ENCODE measurements around the gene PIP4P1. TPM values are rescaled to one million over a fixed set of nuclear protein-coding genes. Genes with fewer than 3 reads are reported as not detected.
A peak's percentile ranks its signal among the peaks of the same experiment; 100 is the strongest.

The PIP4P1 gene
- total RNA-seq, 1 donor from 2014 or later: 40.2 TPM

- DNase-seq (no peak), ATAC-seq (no peak)
- no peak overlapping the region for H3K27ac ChIP-seq
- TF ChIP-seq CTCF (IDR thresholded peaks at IDR 0.05): no peak
- no peak overlapping the region for H3K4me3 ChIP-seq
- no peaks in the 10 kb centered on the region for H3K36me3 ChIP-seq
- no peaks in the 10 kb centered on the region for H3K9me3 ChIP-seq
- H3K27me3 ChIP-seq: no peaks in the 10 kb centered on the region
- intact Hi-C loops (cut with DNase I): no loop called here
- H3K4me1 ChIP-seq: peaks cover 17% of the 10 kb centered on the region
Observed at GRCh38 chr14:20416223-20416622, 45.0 kb downstream of the PIP4P1 start.

DNA sequence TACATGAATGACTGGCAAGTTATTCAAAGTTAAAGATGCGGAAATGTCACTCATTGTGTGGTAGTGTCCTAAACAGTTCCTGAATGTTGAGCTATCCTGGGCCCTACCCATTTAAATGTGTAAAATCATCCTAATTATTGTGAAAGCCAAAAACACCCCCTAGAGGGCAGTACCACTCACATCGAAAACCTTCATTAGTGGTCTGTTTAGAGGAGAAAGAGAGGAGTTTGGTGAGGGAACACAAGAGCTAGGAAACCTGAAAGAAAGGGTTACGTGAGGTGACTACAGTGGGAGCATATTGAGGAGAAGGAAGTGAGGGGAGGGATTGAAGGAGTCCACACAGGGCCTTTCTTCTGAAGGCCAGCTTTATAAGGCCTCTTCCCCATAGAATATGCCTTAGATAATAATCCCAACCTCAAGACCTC, 45.4 kb downstream of the PIP4P1 start:
- no peaks in the 10 kb centered on the region for H3K9me3 ChIP-seq
- peak; percentile 46 for ATAC-seq
- intact Hi-C loops (cut with DNase I): no loop called here
- H3K36me3 ChIP-seq: no peaks in the 10 kb centered on the region
- H3K4me3 ChIP-seq: no peak overlapping the region
- peak; percentile 65 for TF ChIP-seq CTCF (IDR thresholded peaks at IDR 0.05)
- H3K4me1 ChIP-seq: peaks cover 18% of the 10 kb centered on the region
- H3K27me3 ChIP-seq: no peaks in the 10 kb centered on the region
- no peak for DNase-seq
- no peak overlapping the region for H3K27ac ChIP-seq

DNA sequence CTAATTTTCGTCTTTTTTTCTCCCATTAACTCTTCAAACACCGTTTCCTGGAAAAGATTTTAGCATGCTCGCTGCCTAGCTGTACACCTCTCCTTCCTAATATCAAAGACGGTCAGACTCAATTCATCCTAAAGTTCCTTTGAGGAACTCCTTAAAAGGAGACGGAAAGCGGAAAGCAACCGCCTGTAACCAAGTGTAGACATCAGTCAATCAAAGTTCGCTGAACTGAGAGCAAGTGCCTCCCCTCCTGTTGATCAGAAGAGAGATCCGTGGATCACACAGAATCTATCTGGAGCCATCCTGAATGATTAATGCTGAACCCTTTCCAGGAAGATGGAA, 47.5 kb downstream of the PIP4P1 start:
- Histone ChIP-seq H3K27ac (peak overlapping the region; percentile 94), H3K36me3 (no peaks in the 10 kb centered on the region), H3K9me3 (no peaks in the 10 kb centered on the region), H3K27me3 (no peaks in the 10 kb centered on the region), H3K4me1 (peaks cover 18% of the 10 kb centered on the region), H3K4me3 (peak overlapping the region; percentile 83)
- DNase-seq: no peak
- intact Hi-C loops (cut with DNase I): no loop called here
- TF ChIP-seq CTCF (IDR thresholded peaks at IDR 0.05): no peak
- ATAC-seq: peak; percentile 20

DNA sequence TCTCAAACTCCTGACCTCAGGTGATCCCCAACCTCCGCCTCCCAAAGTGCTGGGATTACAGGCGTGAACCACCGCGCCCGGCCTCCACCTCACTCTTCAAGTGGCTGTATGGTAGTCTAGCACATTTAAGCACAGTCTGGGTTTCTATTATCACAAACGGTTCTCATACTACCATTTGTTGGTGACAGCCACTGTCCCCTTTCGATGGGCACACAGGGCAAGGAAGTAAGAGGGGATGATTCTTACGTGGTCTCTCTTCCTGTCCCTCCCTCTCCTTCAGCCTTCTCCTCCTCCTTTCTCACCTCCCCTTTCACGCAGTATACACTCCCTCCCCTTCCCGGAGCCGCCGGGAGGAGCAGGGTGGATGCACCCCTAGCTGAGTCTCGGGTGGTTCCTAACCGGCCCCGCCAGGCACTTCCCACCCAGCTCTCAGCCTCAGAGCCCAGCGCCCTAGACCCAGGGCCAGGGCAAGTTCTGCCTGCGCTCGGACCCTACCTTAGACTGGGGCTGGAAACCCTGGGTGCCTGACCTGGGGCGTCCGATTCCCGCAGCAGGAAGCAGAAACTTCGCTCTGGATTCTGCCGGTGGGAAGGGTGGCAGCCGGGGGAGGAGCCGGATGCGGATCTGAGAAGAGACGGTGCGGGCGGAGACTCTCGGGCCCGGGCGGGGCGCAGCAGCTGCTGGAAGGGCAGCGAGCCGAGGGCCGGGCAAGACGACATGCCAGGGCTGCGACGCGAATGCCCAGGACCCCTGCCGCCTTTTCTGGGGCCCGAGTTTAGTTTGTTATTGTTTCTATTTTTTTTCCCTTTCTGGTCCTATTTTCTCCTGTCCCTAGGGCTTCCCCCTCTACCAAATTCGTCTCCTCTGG, 48.1 kb downstream of the PIP4P1 start, which contains the start of gene TEP1:
TEP1 (minus strand) TSS at position 626 of the 868 bp plus-strand sequence. CDS start 5,062 bp downstream, outside the sequence.
- peak within 1 kb of the TSS; percentile 83 for H3K4me3 ChIP-seq
- H3K27ac ChIP-seq: peak within 1 kb of the TSS; percentile 94
- H3K36me3 ChIP-seq: peaks cover 4% of the 10 kb centered on the region
- H3K27me3 ChIP-seq: no peaks in the 10 kb centered on the region
- ATAC-seq (peak; percentile 97), DNase-seq (peak; percentile 95)
- peaks cover 18% of the 10 kb centered on the region for H3K4me1 ChIP-seq
- TF ChIP-seq CTCF (IDR thresholded peaks at IDR 0.05): no peak
- no peaks in the 10 kb centered on the region for H3K9me3 ChIP-seq
- intact Hi-C loops (cut with DNase I): no loop called here

- Histone ChIP-seq H3K27me3 (no peaks in the 10 kb centered on the region), H3K36me3 (peaks cover 11% of the 10 kb centered on the region), H3K4me1 (peaks cover 18% of the 10 kb centered on the region), H3K27ac (peak overlapping the region; percentile 94), H3K4me3 (peak overlapping the region; percentile 83), H3K9me3 (no peaks in the 10 kb centered on the region)
- no peak for TF ChIP-seq CTCF (IDR thresholded peaks at IDR 0.05)
- DNase-seq: no peak
- intact Hi-C loops (cut with DNase I): no loop called here
- ATAC-seq: no peak
Observed at GRCh38 chr14:20412411-20412810, 48.8 kb downstream of the PIP4P1 start.
